Measurements from ENCODE around the gene PPP1R3D.
"Not testable (repeated sequence)": the region's sequence is repeated elsewhere in the genome, so short reads cannot be mapped to it uniquely, and the experiment has no call there.

The PPP1R3D gene

GRCh38 chr20:59940129-59940955 is at the start of gene PPP1R3D, which contains the start of gene FAM217B:
TSS of gene PPP1R3D (minus strand) at chr20:59940305. CDS start at chr20:59939931, 374 bp downstream.
TSS of gene FAM217B (plus strand) at chr20:59940389. CDS start at chr20:59943944, 3,555 bp downstream.
- peak; percentile 89 for DNase-seq

GRCh38 chr20:59988141-59988540 is 48.0 kb upstream of the PPP1R3D start:
- DNase-seq, result peak; percentile 57

GRCh38 chr20:59987135-59987534 is 47.0 kb upstream of the PPP1R3D start:
- DNase-seq, result no peak

GRCh38 chr20:59985864-59986263 is 45.8 kb upstream of the PPP1R3D start:
- no peak for DNase-seq

- no peak for DNase-seq
Observed at GRCh38 chr20:59985164-59985563, 45.1 kb upstream of the PPP1R3D start.

GRCh38 chr20:59984541-59984940 is 44.4 kb upstream of the PPP1R3D start:
- no peak for DNase-seq

- DNase-seq, result no peak
Observed at GRCh38 chr20:59983076-59983475, 43.0 kb upstream of the PPP1R3D start.

GRCh38 chr20:59977086-59977485 is 37.0 kb upstream of the PPP1R3D start:
- no peak for DNase-seq

- DNase-seq, result no peak
Observed at GRCh38 chr20:59976156-59976782, 36.2 kb upstream of the PPP1R3D start.

- no peak for DNase-seq
Observed at GRCh38 chr20:59972037-59972801, 32.1 kb upstream of the PPP1R3D start.

GRCh38 chr20:59971428-59971827 is 31.3 kb upstream of the PPP1R3D start:
- no peak for DNase-seq

- DNase-seq, result no peak
Observed at GRCh38 chr20:59966428-59966827, 26.3 kb upstream of the PPP1R3D start.

- DNase-seq, result no peak
Observed at GRCh38 chr20:59962155-59962554, 22.1 kb upstream of the PPP1R3D start.

- DNase-seq, result no peak
Observed at GRCh38 chr20:59961423-59961822, 21.3 kb upstream of the PPP1R3D start.

- peak; percentile 77 for DNase-seq
Observed at GRCh38 chr20:59958626-59959025, 18.5 kb upstream of the PPP1R3D start.

GRCh38 chr20:59958123-59958522 is 18.0 kb upstream of the PPP1R3D start, which contains the start of gene CDH26:
TSS of gene CDH26 (plus strand) at chr20:59958423. CDS start at chr20:59958727, 304 bp downstream.
- DNase-seq, result peak; percentile 34

GRCh38 chr20:59957568-59957967 is 17.5 kb upstream of the PPP1R3D start:
- not testable (repeated sequence) for DNase-seq

GRCh38 chr20:59955131-59955796 is 15.2 kb upstream of the PPP1R3D start:
- peak; percentile 85 for DNase-seq

- no peak for DNase-seq
Observed at GRCh38 chr20:59954718-59955117, 14.6 kb upstream of the PPP1R3D start.

GRCh38 chr20:59949911-59950310 is 9.8 kb upstream of the PPP1R3D start:
- DNase-seq, result no peak

GRCh38 chr20:59948828-59949720 is 9.0 kb upstream of the PPP1R3D start:
- peak; percentile 66 for DNase-seq

- DNase-seq, result no peak
Observed at GRCh38 chr20:59948212-59948611, 8.1 kb upstream of the PPP1R3D start.

All from NCI-H510A treated with DMSO at 0.1 percent for 48 hours (cell line).